Measurements from ENCODE around the gene MAD2L1BP. TPM values are rescaled to one million over a fixed set of nuclear protein-coding genes. Genes with fewer than 3 reads are reported as not detected.
"Not testable (repeated sequence)": the region's sequence is repeated elsewhere in the genome, so short reads cannot be mapped to it uniquely, and the experiment has no call there.

Gene MAD2L1BP, protein sequence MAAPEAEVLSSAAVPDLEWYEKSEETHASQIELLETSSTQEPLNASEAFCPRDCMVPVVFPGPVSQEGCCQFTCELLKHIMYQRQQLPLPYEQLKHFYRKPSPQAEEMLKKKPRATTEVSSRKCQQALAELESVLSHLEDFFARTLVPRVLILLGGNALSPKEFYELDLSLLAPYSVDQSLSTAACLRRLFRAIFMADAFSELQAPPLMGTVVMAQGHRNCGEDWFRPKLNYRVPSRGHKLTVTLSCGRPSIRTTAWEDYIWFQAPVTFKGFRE
- 28.5 and 32.2 TPM in 2 replicates for total RNA-seq (2014; rRNA removed; shearing (Covaris generic); ENCODE audit: low replicate concordance)

DNA sequence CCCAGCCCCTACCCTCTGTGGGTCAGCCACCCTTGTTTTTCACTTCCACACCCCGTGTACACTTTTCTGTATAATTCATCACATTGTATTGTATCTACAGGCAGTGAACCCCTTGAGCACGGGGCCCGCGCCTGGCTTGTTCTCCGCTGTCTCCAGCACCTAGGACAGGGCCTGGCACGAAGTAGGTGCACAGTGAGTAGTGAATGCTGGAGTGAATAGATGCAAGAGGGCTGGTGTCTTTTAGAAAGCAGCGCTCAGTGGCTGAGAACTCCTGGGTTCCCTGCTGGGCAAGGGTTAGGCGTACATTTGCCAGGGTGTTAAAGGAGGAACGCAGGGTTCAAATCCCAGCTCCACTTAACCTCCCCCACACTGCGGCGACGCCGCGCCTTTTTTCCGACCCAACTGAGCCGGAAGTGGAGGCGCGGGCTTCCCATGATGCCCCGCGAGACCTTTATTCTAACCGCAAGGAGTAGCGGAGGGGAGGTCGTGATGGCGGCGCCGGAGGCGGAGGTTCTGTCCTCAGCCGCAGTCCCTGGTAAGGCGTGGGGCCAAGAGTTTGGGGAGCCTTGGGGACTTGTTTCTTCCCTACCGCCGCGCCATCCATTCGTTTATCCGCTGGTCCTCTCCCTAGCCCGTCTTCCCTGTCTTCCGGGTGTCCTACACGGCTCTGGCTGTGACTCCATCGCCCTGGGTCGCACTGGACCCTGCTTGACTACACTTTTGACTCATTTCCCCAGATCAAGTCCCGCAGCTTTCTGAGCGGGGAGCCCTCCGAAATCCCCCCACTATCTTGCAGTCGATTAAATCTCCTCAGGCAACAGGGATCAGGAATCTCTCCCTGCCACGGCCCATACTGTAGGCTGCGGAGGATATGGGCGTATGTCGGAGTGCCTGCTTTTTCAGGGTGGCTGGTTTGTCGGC is at the start of gene MAD2L1BP:
MAD2L1BP (plus strand) TSS at position 454 of the 921 bp plus-strand sequence; CDS start at position 490, 36 bp downstream.
- Histone ChIP-seq H4K20me1 (ENCODE audit: insufficient read depth, low read depth, low read length) (no peaks in the 10 kb centered on the region; the same call in 1 of the 2 replicates), H3K27ac (ENCODE audit: low read length) (peak within 1 kb of the TSS; percentile 70), H3K79me2 (ENCODE audit: low read length) (peaks cover 47% of the 10 kb centered on the region), H2AFZ (ENCODE audit: low read length) (peak within 1 kb of the TSS; percentile 51), H3K4me2 (ENCODE audit: low read depth, low read length, poor library complexity, severe bottlenecking) (peak within 1 kb of the TSS; percentile 80), H3K4me1 (ENCODE audit: low read length) (peaks cover 33% of the 10 kb centered on the region), H3K9me3 (ENCODE audit: low read length) (no peaks in the 10 kb centered on the region), H3K27me3 (ENCODE audit: low read length) (no peaks in the 10 kb centered on the region), H3K9me2 (replicated peaks; ENCODE audit: insufficient read depth, low read length) (no peaks in the 10 kb centered on the region), H3K4me3 (ENCODE audit: low read length) (peak within 1 kb of the TSS; percentile 87), H3K9ac (ENCODE audit: low read length) (peak within 1 kb of the TSS; percentile 93), H3K36me3 (ENCODE audit: insufficient read depth, low read length) (peaks cover 14% of the 10 kb centered on the region; the same call in 1 of the 2 replicates)
- peak; percentile 95 for DNase-seq

DNA sequence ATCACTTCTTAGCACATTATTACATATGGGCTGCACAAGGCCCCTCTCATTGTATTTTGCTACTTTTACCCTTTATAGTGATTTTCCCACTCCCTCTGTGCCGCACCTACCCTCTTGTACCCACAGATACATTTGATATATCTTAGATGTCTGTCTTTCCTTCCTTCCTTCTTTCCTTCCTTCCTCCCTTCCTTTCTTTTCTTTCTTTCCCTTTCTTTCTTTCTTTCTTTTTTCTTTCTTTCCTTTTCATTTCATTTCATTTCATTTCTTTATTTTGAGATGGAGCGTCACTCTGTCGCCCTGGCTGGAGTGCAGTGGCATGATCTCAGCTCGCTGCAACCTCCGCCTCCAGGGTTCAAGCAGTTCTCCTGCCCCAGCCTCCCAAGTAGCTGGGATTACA is 47.4 kb upstream of the MAD2L1BP start:
- no peak for DNase-seq
- Histone ChIP-seq H2AFZ (ENCODE audit: low read length) (no peak overlapping the region), H3K27ac (ENCODE audit: low read length) (no peak overlapping the region), H3K9me2 (replicated peaks; ENCODE audit: insufficient read depth, low read length) (no peaks in the 10 kb centered on the region), H3K27me3 (ENCODE audit: low read length) (no peaks in the 10 kb centered on the region), H4K20me1 (ENCODE audit: insufficient read depth, low read depth, low read length) (no peaks in the 10 kb centered on the region), H3K9ac (ENCODE audit: low read length) (no peak overlapping the region), H3K4me2 (ENCODE audit: low read depth, low read length, poor library complexity, severe bottlenecking) (no peak overlapping the region), H3K4me1 (ENCODE audit: low read length) (peaks cover 13% of the 10 kb centered on the region), H3K79me2 (ENCODE audit: low read length) (peaks cover 13% of the 10 kb centered on the region; the same call in 1 of the 2 replicates), H3K9me3 (ENCODE audit: low read length) (no peaks in the 10 kb centered on the region), H3K36me3 (ENCODE audit: insufficient read depth, low read length) (peaks cover 41% of the 10 kb centered on the region), H3K4me3 (ENCODE audit: low read length) (no peak overlapping the region)

DNA sequence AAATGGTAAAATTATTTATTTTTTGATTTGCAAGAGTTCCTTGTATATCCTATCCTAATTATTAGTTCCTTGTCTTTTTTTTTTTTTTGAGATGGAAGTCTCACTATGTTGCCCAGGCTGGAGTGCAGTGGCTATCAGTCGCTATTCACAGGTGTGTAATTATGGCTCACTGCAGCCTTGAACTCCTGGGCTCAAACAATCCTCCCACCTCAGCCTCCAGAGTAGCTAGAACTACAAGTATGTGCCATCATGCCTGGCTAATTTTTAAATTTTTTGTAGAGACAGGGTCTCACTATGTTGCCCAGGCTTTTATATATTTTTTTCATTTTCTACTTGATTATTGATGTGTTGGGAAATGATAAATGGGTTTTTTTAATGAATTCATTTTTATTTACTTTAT is 46.1 kb upstream of the MAD2L1BP start:
- H4K20me1 ChIP-seq (ENCODE audit: insufficient read depth, low read depth, low read length); H3K27ac ChIP-seq (ENCODE audit: low read length); DNase-seq; H3K27me3 ChIP-seq (ENCODE audit: low read length); H3K4me2 ChIP-seq (ENCODE audit: low read depth, low read length, poor library complexity, severe bottlenecking); H3K9me2 ChIP-seq (replicated peaks; ENCODE audit: insufficient read depth, low read length); H3K4me3 ChIP-seq (ENCODE audit: low read length); H2AFZ ChIP-seq (ENCODE audit: low read length); H3K9me3 ChIP-seq (ENCODE audit: low read length); H3K9ac ChIP-seq (ENCODE audit: low read length): not testable (repeated sequence)
- peaks cover 15% of the 10 kb centered on the region; the same call in 1 of the 2 replicates for H3K79me2 ChIP-seq (ENCODE audit: low read length)
- peaks cover 13% of the 10 kb centered on the region for H3K4me1 ChIP-seq (ENCODE audit: low read length)
- peaks cover 30% of the 10 kb centered on the region for H3K36me3 ChIP-seq (ENCODE audit: insufficient read depth, low read length)

DNA sequence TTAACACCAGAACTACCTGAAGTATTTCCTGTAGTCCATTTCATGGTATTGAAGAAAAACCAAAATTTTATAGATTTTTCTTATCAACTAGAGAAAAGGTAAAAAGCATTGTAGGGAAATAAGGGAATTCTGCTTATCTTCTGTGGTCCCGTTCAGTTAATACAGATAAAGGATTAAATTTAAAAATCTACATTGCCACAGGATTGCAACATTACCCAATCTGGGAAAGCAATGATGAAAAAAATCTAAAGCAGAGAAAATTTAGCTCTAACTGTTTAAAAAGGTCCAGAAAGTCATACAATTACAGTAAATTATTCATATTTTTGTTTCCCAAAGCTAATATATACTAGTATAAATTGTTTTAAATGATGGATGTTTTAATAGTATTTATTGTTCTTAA is 41.7 kb upstream of the MAD2L1BP start:
- DNase-seq = no peak
- Histone ChIP-seq H3K36me3 (ENCODE audit: insufficient read depth, low read length) (peaks cover 26% of the 10 kb centered on the region; the same call in 1 of the 2 replicates), H3K4me3 (ENCODE audit: low read length) (no peak overlapping the region), H3K27ac (ENCODE audit: low read length) (no peak overlapping the region), H3K4me2 (ENCODE audit: low read depth, low read length, poor library complexity, severe bottlenecking) (no peak overlapping the region), H2AFZ (ENCODE audit: low read length) (no peak overlapping the region), H3K9ac (ENCODE audit: low read length) (no peak overlapping the region), H3K9me3 (ENCODE audit: low read length) (no peaks in the 10 kb centered on the region), H3K27me3 (ENCODE audit: low read length) (no peaks in the 10 kb centered on the region), H4K20me1 (ENCODE audit: insufficient read depth, low read depth, low read length) (no peaks in the 10 kb centered on the region), H3K4me1 (ENCODE audit: low read length) (no peaks in the 10 kb centered on the region), H3K79me2 (ENCODE audit: low read length) (peaks cover 11% of the 10 kb centered on the region; the same call in 1 of the 2 replicates), H3K9me2 (replicated peaks; ENCODE audit: insufficient read depth, low read length) (no peaks in the 10 kb centered on the region)

DNA sequence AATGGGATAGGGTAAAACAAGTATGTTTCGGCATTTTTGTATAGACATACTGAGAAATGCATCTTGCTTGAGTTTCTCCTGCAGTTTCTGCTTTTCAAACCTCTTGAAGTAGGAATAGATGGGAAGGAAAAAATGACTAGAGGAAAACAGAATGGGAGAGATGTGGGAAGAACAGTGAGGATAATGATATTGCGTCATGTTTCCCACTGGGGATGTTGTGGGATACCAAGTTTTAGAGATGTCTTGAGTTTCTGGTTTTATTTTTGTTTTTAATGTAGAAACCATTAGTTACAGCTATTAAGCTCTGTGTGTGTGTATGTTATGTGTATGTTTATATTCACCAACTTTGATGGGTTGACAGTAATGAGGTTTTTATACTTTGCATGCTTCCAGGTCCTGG is 35.0 kb upstream of the MAD2L1BP start:
- H3K9me3 ChIP-seq (ENCODE audit: low read length) = no peaks in the 10 kb centered on the region
- no peak overlapping the region for H3K4me2 ChIP-seq (ENCODE audit: low read depth, low read length, poor library complexity, severe bottlenecking)
- DNase-seq = no peak
- no peaks in the 10 kb centered on the region for H3K79me2 ChIP-seq (ENCODE audit: low read length)
- H3K36me3 ChIP-seq (ENCODE audit: insufficient read depth, low read length) = peaks cover 28% of the 10 kb centered on the region
- no peak overlapping the region for H3K27ac ChIP-seq (ENCODE audit: low read length)
- H4K20me1 ChIP-seq (ENCODE audit: insufficient read depth, low read depth, low read length) = no peaks in the 10 kb centered on the region
- no peaks in the 10 kb centered on the region for H3K27me3 ChIP-seq (ENCODE audit: low read length)
- H3K4me3 ChIP-seq (ENCODE audit: low read length) = no peak overlapping the region
- H3K9me2 ChIP-seq (replicated peaks; ENCODE audit: insufficient read depth, low read length) = no peaks in the 10 kb centered on the region
- peaks cover 11% of the 10 kb centered on the region for H3K4me1 ChIP-seq (ENCODE audit: low read length)
- H2AFZ ChIP-seq (ENCODE audit: low read length) = no peak overlapping the region
- H3K9ac ChIP-seq (ENCODE audit: low read length) = no peak overlapping the region

DNA sequence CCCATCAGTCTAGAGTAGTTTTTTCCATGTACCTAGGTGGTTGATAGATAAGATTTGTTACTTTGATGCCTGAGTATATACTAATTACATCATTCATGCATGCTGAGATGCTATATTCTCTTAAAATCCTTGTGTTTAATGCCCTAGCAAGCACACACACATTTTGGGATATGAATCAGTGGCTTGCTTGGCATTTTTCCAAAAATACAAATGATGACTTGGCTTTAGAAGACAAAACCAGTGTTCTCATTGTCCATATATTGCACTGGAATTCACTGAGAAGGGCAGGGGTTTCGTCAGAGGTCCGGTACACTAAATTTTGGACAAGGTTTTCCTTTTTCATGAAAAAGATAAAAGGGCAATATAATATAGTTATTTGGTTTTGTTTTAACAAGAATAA is 31.5 kb upstream of the MAD2L1BP start:
- no peak overlapping the region for H3K9ac ChIP-seq (ENCODE audit: low read length)
- no peaks in the 10 kb centered on the region for H3K9me2 ChIP-seq (replicated peaks; ENCODE audit: insufficient read depth, low read length)
- H3K4me2 ChIP-seq (ENCODE audit: low read depth, low read length, poor library complexity, severe bottlenecking) = no peak overlapping the region
- no peak for DNase-seq
- H3K79me2 ChIP-seq (ENCODE audit: low read length) = no peaks in the 10 kb centered on the region
- no peak overlapping the region for H3K4me3 ChIP-seq (ENCODE audit: low read length)
- H3K27me3 ChIP-seq (ENCODE audit: low read length) = no peaks in the 10 kb centered on the region
- peak overlapping the region; percentile 34 for H3K27ac ChIP-seq (ENCODE audit: low read length)
- no peaks in the 10 kb centered on the region for H4K20me1 ChIP-seq (ENCODE audit: insufficient read depth, low read depth, low read length)
- peaks cover 19% of the 10 kb centered on the region for H3K36me3 ChIP-seq (ENCODE audit: insufficient read depth, low read length)
- no peak overlapping the region for H2AFZ ChIP-seq (ENCODE audit: low read length)
- no peaks in the 10 kb centered on the region for H3K9me3 ChIP-seq (ENCODE audit: low read length)
- H3K4me1 ChIP-seq (ENCODE audit: low read length) = peaks cover 23% of the 10 kb centered on the region

DNA sequence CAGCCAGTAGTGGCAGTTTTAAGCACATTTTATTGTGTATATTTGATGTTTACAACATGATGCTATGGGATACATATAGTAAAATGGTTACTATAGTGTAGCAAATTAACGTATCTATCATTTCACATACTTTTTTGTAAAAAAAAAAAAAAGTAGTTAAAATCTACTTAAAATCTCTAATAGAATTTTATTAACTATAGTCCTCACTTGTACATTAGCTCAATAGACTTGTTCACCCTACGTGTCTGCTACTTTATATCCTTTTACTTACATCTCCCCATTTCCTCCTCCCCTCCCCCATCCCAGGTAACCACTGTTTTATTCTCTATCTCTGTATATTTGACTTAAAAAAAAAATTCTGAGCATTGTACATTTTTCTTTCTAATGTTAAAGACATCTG is 29.6 kb upstream of the MAD2L1BP start:
- Histone ChIP-seq H3K27me3 (ENCODE audit: low read length) (no peaks in the 10 kb centered on the region), H3K27ac (ENCODE audit: low read length) (no peak overlapping the region), H3K9me3 (ENCODE audit: low read length) (no peaks in the 10 kb centered on the region), H4K20me1 (ENCODE audit: insufficient read depth, low read depth, low read length) (no peaks in the 10 kb centered on the region), H3K4me3 (ENCODE audit: low read length) (no peak overlapping the region), H3K36me3 (ENCODE audit: insufficient read depth, low read length) (peaks cover 23% of the 10 kb centered on the region), H3K4me2 (ENCODE audit: low read depth, low read length, poor library complexity, severe bottlenecking) (no peak overlapping the region), H3K4me1 (ENCODE audit: low read length) (peaks cover 30% of the 10 kb centered on the region), H2AFZ (ENCODE audit: low read length) (no peak overlapping the region), H3K79me2 (ENCODE audit: low read length) (no peaks in the 10 kb centered on the region), H3K9me2 (replicated peaks; ENCODE audit: insufficient read depth, low read length) (no peaks in the 10 kb centered on the region), H3K9ac (ENCODE audit: low read length) (no peak overlapping the region)
- no peak for DNase-seq

DNA sequence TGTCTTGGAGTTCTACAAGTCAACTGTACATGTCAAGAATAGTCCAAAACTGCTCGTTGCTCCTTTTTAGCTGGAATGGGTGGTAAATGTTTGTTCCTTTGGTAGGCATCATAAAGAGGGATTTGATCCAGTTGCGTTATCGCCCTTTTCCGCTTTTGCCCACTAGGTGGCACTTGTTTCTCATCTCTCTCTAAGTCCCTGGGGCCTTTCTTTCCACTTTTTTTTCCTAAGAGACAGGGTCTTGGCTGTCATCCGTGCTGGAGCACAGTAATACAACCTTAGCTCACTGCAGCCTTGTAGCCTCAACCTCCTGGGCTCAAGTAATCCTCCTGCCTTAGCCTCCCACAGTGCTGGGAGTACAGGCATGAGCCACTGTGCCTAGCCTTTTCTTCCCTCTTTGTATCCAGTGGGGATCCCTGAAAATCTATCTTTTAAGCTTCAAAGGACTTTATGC is 27.3 kb upstream of the MAD2L1BP start:
- H3K4me2 ChIP-seq (ENCODE audit: low read depth, low read length, poor library complexity, severe bottlenecking) = peak overlapping the region; percentile 89
- peaks cover 23% of the 10 kb centered on the region for H3K36me3 ChIP-seq (ENCODE audit: insufficient read depth, low read length)
- peak; percentile 82 for DNase-seq

More for the DNA sequence above, 27.3 kb upstream of the MAD2L1BP start:
- no peaks in the 10 kb centered on the region for H3K27me3 ChIP-seq (ENCODE audit: low read length)
- H3K9ac ChIP-seq (ENCODE audit: low read length) = peak overlapping the region; percentile 70
- H4K20me1 ChIP-seq (ENCODE audit: insufficient read depth, low read depth, low read length) = no peaks in the 10 kb centered on the region
- H3K27ac ChIP-seq (ENCODE audit: low read length) = peak overlapping the region; percentile 97
- no peak overlapping the region for H2AFZ ChIP-seq (ENCODE audit: low read length)
- no peaks in the 10 kb centered on the region for H3K9me2 ChIP-seq (replicated peaks; ENCODE audit: insufficient read depth, low read length)
- no peaks in the 10 kb centered on the region for H3K79me2 ChIP-seq (ENCODE audit: low read length)
- peak overlapping the region; percentile 60 for H3K4me3 ChIP-seq (ENCODE audit: low read length)
- H3K9me3 ChIP-seq (ENCODE audit: low read length) = no peaks in the 10 kb centered on the region
- H3K4me1 ChIP-seq (ENCODE audit: low read length) = peaks cover 29% of the 10 kb centered on the region

Measured in Karpas-422 (cell line).